Anterior cingulate cortex (tissue), 58 donors: Measurements from ENCODE around the gene SPEN.
A peak's percentile ranks its signal among the peaks of the same experiment; 100 is the strongest.

Source experiments
- DNase-seq, 58 donors: peaks; one replicate each; lab custom pipeline; 2025; lab: John Stamatoyannopoulos, UW

SPEN gene

GRCh38 chr1:15942661-15943327 lies 95.3 kb downstream of the SPEN start:
- DNase-seq = no peak

GRCh38 chr1:15943328-15943991 lies 96.0 kb downstream of the SPEN start:
- DNase-seq = no peak

GRCh38 chr1:15943992-15944307 lies 96.4 kb downstream of the SPEN start:
- no peak for DNase-seq

- no peak for DNase-seq
These were observed 97.0 kb downstream of the SPEN start for GRCh38 chr1:15944308-15945010.

GRCh38 chr1:15945011-15945831 lies 97.7 kb downstream of the SPEN start:
- no peak for DNase-seq

GRCh38 chr1:15945832-15946448 lies 98.4 kb downstream of the SPEN start:
- no peak for DNase-seq

GRCh38 chr1:15946571-15947381 lies 99.3 kb downstream of the SPEN start:
- no peak for DNase-seq

- no peak for DNase-seq
These were observed 100.0 kb downstream of the SPEN start for GRCh38 chr1:15947382-15948090.

GRCh38 chr1:15948091-15948591 lies 100.6 kb downstream of the SPEN start:
- DNase-seq = no peak

GRCh38 chr1:15948595-15949452 lies 101.3 kb downstream of the SPEN start:
- peak in 5 of 58 donors; percentile 23 to 64 (median 33) for DNase-seq

GRCh38 chr1:15949453-15950245 lies 102.1 kb downstream of the SPEN start:
- peak in 32 of 58 donors; percentile 27 to 85 (median 54) for DNase-seq

- no peak for DNase-seq
These were observed 102.8 kb downstream of the SPEN start for GRCh38 chr1:15950302-15950701.

- no peak for DNase-seq
These were observed 103.3 kb downstream of the SPEN start for GRCh38 chr1:15950763-15951295.

GRCh38 chr1:15951341-15952153 lies 104.0 kb downstream of the SPEN start:
- no peak for DNase-seq

GRCh38 chr1:15952317-15953258 lies 105.1 kb downstream of the SPEN start:
- DNase-seq = no peak
